Mesothelial cell of epicardium (in vitro differentiated cells): ENCODE data around the gene ANKRD62. TPM values are rescaled to one million over a fixed set of nuclear protein-coding genes. Genes with fewer than 3 reads are reported as not detected.
"Not testable (repeated sequence)": the region's sequence is repeated elsewhere in the genome, so short reads cannot be mapped to it uniquely, and the experiment has no call there.

Experiments used
- DNase-seq, 2 experiments: peaks; one replicate each; pipeline ENCODE4 v3.0.0; 2021; ENCODE audit warnings: low spot score in 2 of 2; ENCODE audit not compliant: unreplicated experiment in 2 of 2
- H3K27ac Mint-ChIP-seq: 2 replicates; pipeline ENCODE4 v1.8.0; 2021; ENCODE audit warnings: mixed read lengths
- H3K27me3 Mint-ChIP-seq: 2 replicates; pipeline ENCODE4 v1.8.0; 2021; ENCODE audit warnings: low read depth, mixed read lengths
- H3K36me3 Mint-ChIP-seq: 2 replicates; pipeline ENCODE4 v1.8.0; 2021; ENCODE audit warnings: mixed read lengths
- H3K4me1 Mint-ChIP-seq: 2 replicates; pipeline ENCODE4 v1.8.0; 2021; ENCODE audit warnings: mixed read lengths
- H3K4me3 Mint-ChIP-seq: 2 replicates; pipeline ENCODE4 v1.8.0; 2021; ENCODE audit warnings: mild to moderate bottlenecking, moderate library complexity, mixed read lengths
- H3K9me3 Mint-ChIP-seq: 2 replicates; pipeline ENCODE4 v1.8.0; 2021; ENCODE audit warnings: mixed read lengths
- CTCF ChIP-seq: fragments of 200-600 bp; sonication (generic); IDR thresholded peaks from one replicate; pipeline ENCODE4 v1.5.0; 2021; ENCODE audit warnings: antibody characterized with exemption; ENCODE audit not compliant: unreplicated experiment
- total RNA-seq: library from RNA; stranded (reverse); gene quantifications from 3 replicates; pipeline ENCODE4 v1.2.1, GENCODE V29; 2021

Gene ANKRD62
- total RNA-seq, 1 donor from 2014 or later: not detected

- H3K27ac Mint-ChIP-seq: no peak overlapping the region
- H3K27me3 Mint-ChIP-seq: no peaks in the 10 kb centered on the region
- no peaks in the 10 kb centered on the region for H3K9me3 Mint-ChIP-seq
- peaks cover 30% of the 10 kb centered on the region for H3K4me1 Mint-ChIP-seq
- no peaks in the 10 kb centered on the region for H3K36me3 Mint-ChIP-seq
- peak overlapping the region; percentile 59 for H3K4me3 Mint-ChIP-seq
- TF ChIP-seq CTCF: no peak
- no peak for DNase-seq
These were observed 17.1 kb upstream of the ANKRD62 start for GRCh38 chr18:12076424-12077140.

DNA sequence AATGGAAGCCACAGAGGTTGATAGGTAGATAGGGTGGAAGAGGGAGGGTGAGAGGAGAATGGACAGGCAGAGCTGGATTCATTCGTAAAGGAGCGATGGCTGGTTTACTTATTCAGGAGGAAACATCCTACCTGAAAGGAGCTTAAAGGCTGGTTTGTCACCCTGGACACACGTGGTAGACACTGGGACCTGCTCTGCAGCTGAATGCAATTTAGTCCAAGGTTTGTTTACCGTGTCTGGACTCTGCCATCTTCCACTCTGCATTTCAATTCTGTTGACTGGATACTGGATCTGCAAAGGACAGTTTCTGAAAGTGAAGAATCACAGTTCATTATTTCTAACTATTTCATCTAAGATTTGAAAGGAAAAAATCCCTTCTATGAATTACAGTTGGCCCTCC, 15.6 kb upstream of the ANKRD62 start:
- H3K4me1 Mint-ChIP-seq: peaks cover 30% of the 10 kb centered on the region
- H3K27ac Mint-ChIP-seq, H3K36me3 Mint-ChIP-seq, H3K27me3 Mint-ChIP-seq, H3K4me3 Mint-ChIP-seq, DNase-seq, H3K9me3 Mint-ChIP-seq: not testable (repeated sequence)

DNA sequence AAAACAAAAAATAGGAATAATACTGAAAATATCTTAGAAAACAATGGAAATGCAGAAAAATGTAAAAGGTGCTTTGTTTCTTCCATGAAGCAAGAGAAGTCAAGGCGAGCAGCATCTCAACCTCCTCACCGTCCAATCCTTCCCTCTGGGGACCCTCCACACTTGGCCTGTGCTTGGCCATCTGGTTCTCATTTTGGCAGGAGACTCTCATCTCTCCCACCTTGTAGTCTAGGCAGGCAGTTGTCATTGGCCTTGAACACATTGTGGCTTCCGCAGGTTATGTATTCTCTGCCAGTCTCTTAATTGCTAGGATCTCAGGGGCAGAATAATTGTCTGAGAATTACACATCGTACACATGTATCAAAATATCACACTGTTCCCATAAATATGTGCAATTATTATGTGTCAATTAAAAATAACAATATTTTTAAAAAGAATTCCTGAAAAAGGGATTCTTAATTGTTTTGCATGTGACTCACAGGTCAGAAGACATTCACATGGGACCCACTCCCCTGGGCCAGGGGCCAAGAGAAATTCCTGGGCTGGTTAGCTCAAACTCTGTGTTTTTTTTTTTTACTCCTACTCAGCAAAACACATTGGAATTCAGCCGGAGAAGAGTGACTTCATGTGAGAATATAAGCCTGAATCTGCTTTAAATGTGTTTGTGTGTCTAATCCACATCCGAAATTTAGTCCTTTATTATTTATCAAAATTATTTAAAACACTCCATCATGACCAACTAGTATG, 14.0 kb upstream of the ANKRD62 start:
- Mint-ChIP-seq H3K4me1 (peaks cover 25% of the 10 kb centered on the region), H3K27ac (peak overlapping the region; percentile 96), H3K36me3 (no peaks in the 10 kb centered on the region), H3K27me3 (peaks cover 18% of the 10 kb centered on the region), H3K4me3 (no peak overlapping the region), H3K9me3 (no peaks in the 10 kb centered on the region)
- no peak for TF ChIP-seq CTCF
- peak in 1 of 2 experiments; percentile 53 for DNase-seq

DNA sequence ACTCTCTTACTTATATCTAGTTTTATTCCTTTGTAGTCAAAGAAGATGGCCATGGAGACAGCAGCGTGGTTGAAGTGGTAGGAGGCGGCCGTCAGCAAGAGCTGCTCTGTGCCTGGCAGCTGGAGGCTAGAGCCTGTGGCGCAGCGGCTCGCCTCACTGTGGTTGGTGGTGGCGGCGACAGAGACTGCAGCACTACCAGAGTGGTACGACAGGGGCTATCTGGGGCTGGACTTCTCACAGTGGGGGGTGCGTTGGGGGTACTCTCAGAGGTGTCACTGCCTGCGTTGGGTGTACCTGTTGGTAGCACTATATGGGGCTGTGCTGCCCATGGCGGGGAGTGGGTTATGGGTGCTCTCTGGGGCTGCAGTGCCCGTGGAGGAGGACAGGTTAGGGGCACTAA, 8.5 kb upstream of the ANKRD62 start:
- Mint-ChIP-seq H3K36me3 (no peaks in the 10 kb centered on the region), H3K4me3 (no peak overlapping the region), H3K27me3 (peaks cover 26% of the 10 kb centered on the region), H3K9me3 (no peaks in the 10 kb centered on the region), H3K4me1 (peaks cover 6% of the 10 kb centered on the region), H3K27ac (no peak overlapping the region)
- no peak for DNase-seq
- TF ChIP-seq CTCF: no peak

DNA sequence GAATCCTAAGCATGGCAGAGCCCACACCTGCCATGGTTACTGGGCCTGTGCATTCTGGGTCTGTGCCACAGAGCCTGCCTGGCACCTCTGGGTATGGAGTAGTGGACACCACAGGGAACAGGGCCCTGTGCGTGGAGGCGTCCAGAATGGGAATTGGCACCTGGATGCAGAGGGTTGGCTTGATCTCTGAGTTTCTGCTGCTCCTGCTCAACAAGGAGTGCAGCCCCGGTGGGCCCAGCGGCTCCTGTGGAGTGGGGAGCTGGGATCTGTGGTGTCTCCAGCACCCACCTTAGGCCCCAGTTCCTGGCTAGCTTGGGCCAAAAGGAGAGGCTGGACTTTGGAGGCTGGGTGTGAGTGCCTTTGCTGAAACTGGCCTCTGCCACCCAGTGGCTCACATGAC, 7.9 kb upstream of the ANKRD62 start:
- Mint-ChIP-seq H3K9me3 (no peaks in the 10 kb centered on the region), H3K36me3 (no peaks in the 10 kb centered on the region), H3K4me3 (no peak overlapping the region), H3K4me1 (peaks cover 3% of the 10 kb centered on the region), H3K27ac (no peak overlapping the region), H3K27me3 (peaks cover 26% of the 10 kb centered on the region)
- TF ChIP-seq CTCF: no peak
- no peak for DNase-seq

GRCh38 chr18:12086249-12086648, 7.4 kb upstream of the ANKRD62 start:
- H3K27me3 Mint-ChIP-seq: peaks cover 26% of the 10 kb centered on the region
- no peak for DNase-seq
- no peaks in the 10 kb centered on the region for H3K36me3 Mint-ChIP-seq
- H3K4me3 Mint-ChIP-seq: no peak overlapping the region
- H3K4me1 Mint-ChIP-seq: peaks cover 3% of the 10 kb centered on the region
- no peak overlapping the region for H3K27ac Mint-ChIP-seq
- TF ChIP-seq CTCF: no peak
- no peaks in the 10 kb centered on the region for H3K9me3 Mint-ChIP-seq
